ENCODE data around the gene VARS1.

VARS1 gene

DNA sequence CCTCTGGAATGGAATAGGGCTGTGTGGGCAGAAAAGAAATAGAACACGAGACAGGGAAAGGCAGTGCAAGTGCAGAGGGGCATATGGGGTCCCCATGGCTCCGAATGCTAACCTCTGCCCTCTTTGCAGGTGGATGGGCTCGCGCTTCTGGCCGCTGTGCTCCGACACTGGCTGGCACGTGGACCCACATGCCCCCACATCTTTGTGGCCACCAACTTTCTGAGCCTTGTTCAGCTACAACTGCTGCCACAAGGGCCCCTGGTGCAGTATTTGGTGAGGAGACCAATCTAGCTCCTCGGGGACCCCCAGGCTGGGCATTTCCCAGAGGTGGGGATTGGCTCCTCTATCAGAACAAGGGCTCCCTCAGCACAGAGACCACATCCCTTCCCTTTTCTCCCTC lies 34.2 kb downstream of the VARS1 start:
- H3K4me3 ChIP-seq (ENCODE audit: low read depth, low read length), result no peak overlapping the region
- TF ChIP-seq, protein P1, sequence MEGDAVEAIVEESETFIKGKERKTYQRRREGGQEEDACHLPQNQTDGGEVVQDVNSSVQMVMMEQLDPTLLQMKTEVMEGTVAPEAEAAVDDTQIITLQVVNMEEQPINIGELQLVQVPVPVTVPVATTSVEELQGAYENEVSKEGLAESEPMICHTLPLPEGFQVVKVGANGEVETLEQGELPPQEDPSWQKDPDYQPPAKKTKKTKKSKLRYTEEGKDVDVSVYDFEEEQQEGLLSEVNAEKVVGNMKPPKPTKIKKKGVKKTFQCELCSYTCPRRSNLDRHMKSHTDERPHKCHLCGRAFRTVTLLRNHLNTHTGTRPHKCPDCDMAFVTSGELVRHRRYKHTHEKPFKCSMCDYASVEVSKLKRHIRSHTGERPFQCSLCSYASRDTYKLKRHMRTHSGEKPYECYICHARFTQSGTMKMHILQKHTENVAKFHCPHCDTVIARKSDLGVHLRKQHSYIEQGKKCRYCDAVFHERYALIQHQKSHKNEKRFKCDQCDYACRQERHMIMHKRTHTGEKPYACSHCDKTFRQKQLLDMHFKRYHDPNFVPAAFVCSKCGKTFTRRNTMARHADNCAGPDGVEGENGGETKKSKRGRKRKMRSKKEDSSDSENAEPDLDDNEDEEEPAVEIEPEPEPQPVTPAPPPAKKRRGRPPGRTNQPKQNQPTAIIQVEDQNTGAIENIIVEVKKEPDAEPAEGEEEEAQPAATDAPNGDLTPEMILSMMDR (IDR thresholded peaks at IDR 0.05; ENCODE audit: control insufficient read depth, extremely low read depth, insufficient read depth), result no peak
- no peak for DNase-seq (ENCODE audit: low read depth)

DNA sequence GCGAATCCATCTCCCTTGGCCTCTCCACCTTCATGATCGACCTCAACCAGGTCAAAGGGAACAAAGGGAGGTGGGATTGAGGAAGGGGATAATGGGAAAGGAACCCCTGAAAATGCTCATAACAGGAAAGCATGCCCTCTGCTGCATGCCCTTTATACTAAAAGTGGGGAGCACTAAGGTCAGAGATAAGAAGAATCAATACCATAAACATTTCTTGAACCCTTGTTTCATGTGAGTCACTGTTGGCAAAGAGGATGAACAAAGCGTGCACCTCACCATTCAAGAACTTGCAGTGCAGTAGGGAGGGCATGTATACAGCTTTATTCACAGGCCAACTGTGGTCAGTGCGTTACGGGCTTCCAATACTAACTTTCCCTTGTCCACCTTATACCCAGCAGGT lies 34.8 kb downstream of the VARS1 start:
- no peak overlapping the region for H3K4me3 ChIP-seq (ENCODE audit: low read depth, low read length)
- TF ChIP-seq, protein P1 (IDR thresholded peaks at IDR 0.05; ENCODE audit: control insufficient read depth, extremely low read depth, insufficient read depth), result no peak
- no peak for DNase-seq (ENCODE audit: low read depth)

DNA sequence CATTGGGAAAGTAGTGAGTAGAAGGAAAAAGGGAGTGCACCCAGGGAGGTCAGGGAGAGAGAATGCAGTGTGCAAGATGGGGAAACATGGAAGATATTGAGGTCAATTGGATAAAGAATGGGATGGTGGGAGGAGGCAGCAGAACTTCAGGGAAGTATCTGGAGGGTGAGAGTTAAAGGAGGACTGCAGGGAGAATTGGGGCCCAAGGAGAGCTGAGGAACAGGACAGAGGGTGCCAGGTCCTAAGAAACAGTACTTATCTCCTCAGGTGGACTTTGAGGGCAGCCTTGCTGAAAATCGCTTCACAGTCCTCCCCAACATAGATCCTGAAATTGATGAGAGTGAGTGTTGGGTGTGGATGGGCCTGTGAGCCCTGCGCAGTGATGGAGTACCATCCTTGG lies 37.3 kb downstream of the VARS1 start:
- TF ChIP-seq, protein P1 (IDR thresholded peaks at IDR 0.05; ENCODE audit: control insufficient read depth, extremely low read depth, insufficient read depth), result no peak
- no peak for DNase-seq (ENCODE audit: low read depth)

DNA sequence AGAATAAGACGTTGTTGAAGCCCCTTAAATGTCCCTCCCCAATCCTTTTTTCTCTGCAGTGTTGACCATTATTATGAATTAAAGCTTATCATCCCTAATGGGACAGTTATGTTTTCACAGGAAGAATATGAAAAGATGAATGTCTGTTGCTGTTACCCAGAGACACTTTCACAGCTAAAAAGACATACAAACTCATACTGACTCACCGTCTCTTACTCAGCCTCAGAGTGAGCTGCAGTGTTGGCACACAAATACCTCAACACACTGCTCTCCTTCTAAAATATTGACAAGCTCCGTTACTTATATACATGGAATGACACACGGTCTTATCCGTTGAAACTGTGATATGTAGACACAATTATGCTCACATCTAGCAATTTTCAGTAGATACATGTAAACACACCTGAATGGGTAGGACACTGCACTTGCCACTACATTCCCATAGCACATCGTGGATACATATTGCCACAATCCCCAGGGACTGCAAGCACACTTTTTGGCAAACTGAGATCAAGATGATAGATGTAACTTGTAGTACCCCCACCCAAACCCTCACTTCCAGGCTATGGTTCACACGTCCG lies 42.7 kb downstream of the VARS1 start:
- DNase-seq (ENCODE audit: low read depth), result no peak
- no peak overlapping the region for H3K4me3 ChIP-seq (ENCODE audit: low read depth, low read length)
- TF ChIP-seq, protein P1 (IDR thresholded peaks at IDR 0.05; ENCODE audit: control insufficient read depth, extremely low read depth, insufficient read depth), result no peak

More for the DNA sequence above, 37.3 kb downstream of the VARS1 start:
- H3K4me3 ChIP-seq (ENCODE audit: low read depth, low read length), result no peak overlapping the region

- TF ChIP-seq, protein P1 (IDR thresholded peaks at IDR 0.05; ENCODE audit: control insufficient read depth, extremely low read depth, insufficient read depth), result no peak
- no peak overlapping the region for H3K4me3 ChIP-seq (ENCODE audit: low read depth, low read length)
- no peak for DNase-seq (ENCODE audit: low read depth)
Measured at GRCh38 chr6:31750411-31751022, 45.0 kb downstream of the VARS1 start.

- TF ChIP-seq, protein P1 (IDR thresholded peaks at IDR 0.05; ENCODE audit: control insufficient read depth, extremely low read depth, insufficient read depth), result no peak
- DNase-seq (ENCODE audit: low read depth), result no peak
- no peak overlapping the region for H3K4me3 ChIP-seq (ENCODE audit: low read depth, low read length)
Measured at GRCh38 chr6:31749301-31750036, 46.1 kb downstream of the VARS1 start.

Data from LNCaP clone FGC (cell line).